ENCODE data around the gene HLX.

- TF ChIP-seq, protein P1, sequence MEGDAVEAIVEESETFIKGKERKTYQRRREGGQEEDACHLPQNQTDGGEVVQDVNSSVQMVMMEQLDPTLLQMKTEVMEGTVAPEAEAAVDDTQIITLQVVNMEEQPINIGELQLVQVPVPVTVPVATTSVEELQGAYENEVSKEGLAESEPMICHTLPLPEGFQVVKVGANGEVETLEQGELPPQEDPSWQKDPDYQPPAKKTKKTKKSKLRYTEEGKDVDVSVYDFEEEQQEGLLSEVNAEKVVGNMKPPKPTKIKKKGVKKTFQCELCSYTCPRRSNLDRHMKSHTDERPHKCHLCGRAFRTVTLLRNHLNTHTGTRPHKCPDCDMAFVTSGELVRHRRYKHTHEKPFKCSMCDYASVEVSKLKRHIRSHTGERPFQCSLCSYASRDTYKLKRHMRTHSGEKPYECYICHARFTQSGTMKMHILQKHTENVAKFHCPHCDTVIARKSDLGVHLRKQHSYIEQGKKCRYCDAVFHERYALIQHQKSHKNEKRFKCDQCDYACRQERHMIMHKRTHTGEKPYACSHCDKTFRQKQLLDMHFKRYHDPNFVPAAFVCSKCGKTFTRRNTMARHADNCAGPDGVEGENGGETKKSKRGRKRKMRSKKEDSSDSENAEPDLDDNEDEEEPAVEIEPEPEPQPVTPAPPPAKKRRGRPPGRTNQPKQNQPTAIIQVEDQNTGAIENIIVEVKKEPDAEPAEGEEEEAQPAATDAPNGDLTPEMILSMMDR (IDR thresholded peaks at IDR 0.05; ENCODE audit: borderline replicate concordance, extremely low read depth, low read length, poor library complexity, severe bottlenecking): no peak
- TF ChIP-seq EZH2 (IDR thresholded peaks at IDR 0.05; ENCODE audit: borderline replicate concordance, low read depth, low read length, severe bottlenecking): no peak
These were observed 25.6 kb downstream of the HLX start for GRCh38 chr1:220904876-220905275.
